ENCODE results near the gene TRIM45.

Gene TRIM45

GRCh38 chr1:117097443-117097842, 24.1 kb downstream of the TRIM45 start:
- DNase-seq = no peak

DNA sequence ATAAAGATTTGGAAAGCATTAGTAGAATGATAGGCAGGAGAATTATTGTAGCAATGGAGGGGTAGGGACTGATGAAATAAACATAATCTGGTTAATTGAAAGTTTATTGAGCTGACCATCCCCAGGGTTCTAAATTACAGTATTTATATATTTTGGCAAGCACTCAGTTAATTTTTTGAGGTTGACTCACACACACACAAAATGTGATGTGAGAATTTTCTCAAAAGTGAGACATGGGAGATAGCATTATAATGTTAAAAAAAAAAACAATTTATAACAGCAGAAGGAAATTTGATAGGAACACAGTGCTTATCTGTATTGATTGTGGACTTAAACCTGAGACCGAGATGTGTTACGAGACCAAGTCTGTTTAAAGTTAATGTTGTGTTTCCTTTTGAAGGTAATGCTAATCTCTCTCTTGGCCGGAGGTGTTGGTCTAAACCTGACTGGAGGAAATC, 24.6 kb downstream of the TRIM45 start:
- DNase-seq = no peak

GRCh38 chr1:117094841-117095604, 26.5 kb downstream of the TRIM45 start:
- no peak for DNase-seq

- DNase-seq = peak; percentile 82
These were observed 27.5 kb downstream of the TRIM45 start for GRCh38 chr1:117093870-117094621.

- DNase-seq = peak; percentile 31
These were observed 28.4 kb downstream of the TRIM45 start for GRCh38 chr1:117093091-117093534.

GRCh38 chr1:117092594-117092993, 29.0 kb downstream of the TRIM45 start:
- no peak for DNase-seq

DNA sequence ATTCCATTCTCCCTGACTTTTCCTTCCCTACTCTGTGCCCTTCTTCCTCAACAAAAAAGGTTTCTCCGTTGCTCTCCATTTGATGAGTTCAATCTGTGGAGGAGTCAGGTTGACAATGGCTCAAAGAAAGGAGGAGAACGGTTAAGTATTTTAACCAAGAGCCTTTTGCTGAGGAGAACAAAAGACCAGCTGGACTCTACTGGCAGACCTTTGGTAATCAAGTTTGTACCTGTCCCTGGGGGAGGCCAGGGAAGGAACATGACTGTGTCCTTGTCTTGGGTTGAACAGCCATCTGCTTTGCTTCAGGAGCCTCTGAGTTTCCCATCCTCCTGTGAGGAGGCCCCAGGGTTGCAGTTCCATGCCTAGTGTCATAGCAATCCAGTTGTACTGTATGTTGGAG, 31.6 kb downstream of the TRIM45 start:
- no peak for DNase-seq

GRCh38 chr1:117087686-117088085, 33.9 kb downstream of the TRIM45 start:
- DNase-seq = no peak

DNA sequence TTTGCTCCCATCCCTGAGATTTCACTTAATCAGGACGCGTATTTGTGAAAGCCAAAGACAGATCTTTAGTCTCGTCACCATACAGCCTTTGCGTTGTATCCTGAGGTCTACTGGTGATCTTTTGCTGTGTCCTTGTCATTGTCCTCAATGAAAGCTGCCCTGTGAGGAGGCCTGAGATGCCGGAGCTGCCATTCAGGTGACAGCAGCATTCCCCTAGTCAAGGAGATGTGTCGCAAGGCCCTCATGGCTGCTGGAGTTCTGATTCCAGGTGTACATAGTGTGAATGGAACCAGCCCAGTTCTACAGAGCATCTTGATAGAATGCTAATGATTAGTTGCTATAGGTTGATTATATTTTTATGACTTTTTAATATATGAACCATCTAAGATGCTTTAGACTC, 37.3 kb downstream of the TRIM45 start:
- DNase-seq = no peak

DNA sequence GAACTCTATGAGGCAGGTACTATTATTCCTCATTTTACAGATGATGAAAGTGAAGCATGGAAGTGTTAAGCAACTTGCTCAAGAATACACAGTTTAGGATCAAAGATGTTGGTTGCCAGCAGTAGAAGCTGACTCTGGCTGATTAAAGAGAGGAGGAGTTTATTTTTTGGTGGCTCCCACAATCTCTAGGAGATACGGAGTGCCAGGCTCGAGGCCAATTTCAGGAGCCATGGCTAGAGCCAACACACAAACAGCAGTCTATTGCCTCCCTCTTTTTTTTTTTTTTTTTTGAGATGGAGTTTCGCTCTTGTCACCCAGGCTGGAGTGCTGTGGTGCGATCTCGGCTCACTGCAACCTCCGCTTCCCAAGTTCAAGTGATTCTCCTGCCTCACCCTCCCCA, 41.8 kb downstream of the TRIM45 start:
- DNase-seq = no peak

DNA sequence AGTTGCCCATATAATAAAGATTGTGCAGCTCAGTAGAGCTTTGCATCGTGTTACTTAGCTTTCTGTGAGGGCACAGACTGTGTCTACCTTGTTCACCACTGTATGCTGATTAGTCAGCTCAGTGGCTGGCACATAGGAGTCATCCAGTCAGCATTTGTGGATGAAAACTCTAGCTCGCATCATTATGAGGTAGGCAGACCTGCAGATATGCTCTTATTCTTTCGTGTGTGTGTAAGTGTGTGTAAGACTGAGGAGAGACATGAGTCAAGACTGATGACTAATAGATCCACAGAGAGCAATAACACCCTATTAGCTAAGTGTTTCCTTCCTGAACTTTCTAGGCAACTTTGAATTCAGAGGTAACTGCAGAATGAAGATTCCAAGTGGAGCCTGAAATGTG, 44.3 kb downstream of the TRIM45 start:
- DNase-seq = no peak

GRCh38 chr1:117076648-117077047, 44.9 kb downstream of the TRIM45 start:
- DNase-seq = no peak

- DNase-seq = no peak
These were observed 51.4 kb downstream of the TRIM45 start for GRCh38 chr1:117070124-117070523.

DNA sequence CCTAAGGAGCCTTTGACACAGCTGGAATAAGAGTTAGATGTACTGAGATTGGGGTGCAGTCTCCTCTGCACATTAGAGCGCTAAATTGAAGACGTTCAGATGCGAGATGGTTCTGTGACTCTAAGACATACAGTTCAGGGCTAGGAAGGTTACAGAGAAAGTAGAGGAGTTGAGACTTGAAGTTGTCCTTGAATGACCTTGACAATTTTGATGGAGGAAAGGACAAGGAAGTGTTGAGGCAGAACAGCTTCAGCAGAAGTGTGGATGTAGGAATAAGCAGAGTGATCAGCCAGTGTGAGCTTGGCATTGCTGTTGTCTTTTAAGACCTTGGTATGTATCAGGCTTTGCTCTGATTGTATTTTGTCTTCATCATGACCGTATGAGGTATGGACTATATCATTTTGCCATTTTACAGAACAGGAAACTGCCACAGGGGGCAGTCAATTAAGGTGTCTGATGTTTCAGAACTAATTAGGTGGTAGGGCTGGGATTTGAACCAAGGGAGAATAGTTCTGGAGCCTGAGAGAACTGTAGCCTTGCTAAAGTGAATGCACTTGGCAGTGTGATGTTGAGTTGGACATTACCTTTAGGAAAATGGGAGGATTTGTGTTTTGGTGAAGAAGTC, 52.2 kb downstream of the TRIM45 start:
- no peak for DNase-seq

DNA sequence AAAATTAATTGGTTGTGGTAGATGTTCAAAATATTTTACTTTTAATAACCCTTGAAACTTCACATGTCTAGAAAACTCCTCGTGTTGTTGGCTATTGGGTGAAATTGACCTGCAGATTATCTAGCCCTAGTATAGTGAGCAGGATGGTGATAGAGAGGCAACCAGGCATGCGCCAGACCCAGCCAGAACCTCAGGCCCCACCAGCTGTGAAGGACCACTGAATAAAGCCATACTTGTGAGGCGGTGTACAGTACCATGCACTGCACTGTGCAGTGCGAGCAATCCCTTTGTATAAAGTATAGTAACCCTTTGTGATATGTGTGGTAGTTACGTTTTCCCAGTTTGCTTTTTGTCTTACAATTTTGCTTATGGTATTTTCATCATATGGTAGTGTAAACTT, 53.0 kb downstream of the TRIM45 start:
- DNase-seq = no peak

DNA sequence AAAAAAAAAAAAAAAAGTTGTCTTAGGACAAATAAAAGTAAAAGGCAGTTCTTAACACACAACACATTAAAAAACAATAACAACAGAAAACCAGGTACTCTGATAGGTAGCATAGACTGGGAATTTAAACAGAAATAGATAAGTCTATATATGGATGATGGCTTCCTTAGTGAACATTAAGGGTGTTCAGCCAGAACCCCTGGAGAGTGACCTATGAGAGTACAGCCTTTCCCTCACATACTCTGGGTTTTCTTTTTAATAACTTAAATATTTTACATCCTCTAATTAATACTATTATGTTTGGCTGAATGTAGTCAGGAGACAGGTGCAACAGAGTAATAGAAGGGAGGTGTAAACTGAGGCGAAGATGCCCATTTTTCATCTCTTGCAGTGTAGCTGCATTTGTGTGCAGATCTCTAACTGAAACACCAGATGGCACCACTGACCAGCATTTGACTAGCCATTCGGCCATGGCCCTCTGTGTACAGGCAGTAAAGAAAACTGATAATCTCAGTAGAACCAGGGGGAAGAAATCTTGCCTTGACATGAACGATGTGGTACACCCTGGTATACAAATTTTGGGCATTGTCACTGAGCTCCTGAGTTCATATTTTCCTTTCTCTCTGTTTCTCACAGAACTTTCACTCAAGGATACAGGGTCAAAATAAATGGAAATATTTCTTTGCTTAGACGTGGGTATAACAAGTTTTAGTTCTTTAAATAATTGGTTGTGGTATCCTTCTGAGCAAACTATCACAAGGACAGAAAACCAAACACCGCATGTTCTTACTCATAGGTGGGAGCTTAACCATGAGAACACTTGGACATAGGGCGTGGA, 53.8 kb downstream of the TRIM45 start:
- peak; percentile 29 for DNase-seq

DNA sequence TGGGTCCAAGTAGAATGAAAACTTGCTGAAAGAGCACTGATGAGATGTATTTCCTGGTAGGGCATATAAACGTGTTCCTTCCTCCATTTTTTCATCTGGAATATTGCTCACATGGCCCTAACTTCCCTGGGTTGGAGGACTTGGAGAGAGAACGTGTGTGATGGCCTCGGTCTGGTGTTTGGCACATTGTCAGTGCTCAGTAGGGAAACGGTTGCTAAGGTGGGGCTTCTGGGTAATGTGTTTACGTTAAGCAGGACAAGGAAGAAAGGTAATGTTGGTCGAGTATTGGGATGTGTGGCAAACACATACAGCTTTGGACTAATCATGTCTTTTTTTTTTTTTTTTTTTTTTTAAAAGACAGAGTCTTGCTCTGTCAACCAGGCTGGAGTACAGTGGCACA, 55.2 kb downstream of the TRIM45 start:
- no peak for DNase-seq

DNA sequence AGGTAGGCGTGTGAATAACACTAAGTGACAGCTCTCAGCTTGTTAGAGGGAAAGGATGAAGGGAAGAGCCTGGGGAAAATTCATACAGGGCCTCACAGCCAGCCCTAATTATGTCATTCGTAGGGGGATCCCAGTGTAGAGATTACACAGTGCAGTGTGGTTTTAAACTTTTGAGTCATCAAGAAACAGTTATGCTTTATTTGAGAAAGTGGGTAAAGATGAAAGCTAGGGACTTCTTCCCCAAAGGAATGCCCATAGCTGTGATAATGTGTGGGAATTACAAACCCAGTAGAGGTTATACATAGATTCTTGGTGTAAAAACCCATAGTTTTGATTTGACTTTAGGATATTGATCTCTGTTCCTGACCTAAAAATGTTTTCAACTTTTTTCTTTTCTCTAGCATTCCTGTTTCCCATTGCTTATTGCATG, 59.5 kb downstream of the TRIM45 start:
- DNase-seq = no peak
